ENCODE measurements around the gene LEO1. TPM values are rescaled to one million over a fixed set of nuclear protein-coding genes. Genes with fewer than 3 reads are reported as not detected.

Gene LEO1
- total and polyA plus RNA-seq, 7 donors: 6.2 to 18.6 (median 7.6) TPM

DNA sequence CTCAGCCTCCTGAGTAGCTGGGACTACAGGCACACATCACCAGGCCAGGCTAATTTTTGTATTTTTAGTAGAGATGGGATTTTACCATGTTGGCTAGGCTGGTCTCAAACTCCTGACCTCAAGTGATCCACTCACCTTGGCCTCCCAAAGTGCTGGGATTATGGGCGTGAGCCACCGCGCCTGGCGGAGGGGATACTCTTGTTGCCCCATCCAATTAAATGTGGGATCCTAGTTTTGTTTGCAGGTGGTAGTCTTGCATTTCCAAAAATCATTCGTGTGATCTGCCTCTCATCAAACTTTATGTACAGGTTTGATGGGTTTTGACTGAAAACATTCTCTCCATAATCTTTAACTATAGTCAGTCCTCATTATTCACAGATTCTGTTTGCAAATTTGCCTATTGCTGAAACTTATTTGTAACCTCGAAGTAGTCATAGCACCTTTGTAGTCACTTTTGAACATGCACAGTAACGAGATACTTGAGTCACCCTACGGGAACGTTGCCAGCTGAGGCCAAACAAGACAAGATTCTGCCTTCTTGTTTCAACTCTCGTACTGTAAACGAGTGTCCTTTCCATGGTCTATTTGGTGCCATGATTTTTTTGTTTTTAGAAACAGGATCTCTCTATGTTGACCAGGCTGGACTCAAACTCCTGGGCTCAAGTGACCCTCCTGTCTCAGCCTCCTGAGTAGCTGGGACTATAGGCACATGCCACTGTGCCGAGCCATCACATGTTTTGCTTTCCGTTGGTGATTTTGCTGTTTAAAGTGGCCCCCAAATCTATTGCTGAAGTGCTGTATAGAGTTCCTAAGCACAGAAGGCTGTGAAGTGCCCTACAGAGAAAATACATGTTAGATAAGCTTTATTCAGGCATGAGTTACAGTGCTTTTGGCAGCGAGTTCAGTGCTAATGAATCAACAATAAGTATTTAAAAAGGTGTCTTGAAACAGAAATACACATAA, 39.3 kb upstream of the LEO1 start:
- H3K36me3 ChIP-seq (ENCODE audit: insufficient read depth in 1 of 2, low read depth in 1 of 2): no peaks in the 10 kb centered on the region
- TF ChIP-seq, protein P1, sequence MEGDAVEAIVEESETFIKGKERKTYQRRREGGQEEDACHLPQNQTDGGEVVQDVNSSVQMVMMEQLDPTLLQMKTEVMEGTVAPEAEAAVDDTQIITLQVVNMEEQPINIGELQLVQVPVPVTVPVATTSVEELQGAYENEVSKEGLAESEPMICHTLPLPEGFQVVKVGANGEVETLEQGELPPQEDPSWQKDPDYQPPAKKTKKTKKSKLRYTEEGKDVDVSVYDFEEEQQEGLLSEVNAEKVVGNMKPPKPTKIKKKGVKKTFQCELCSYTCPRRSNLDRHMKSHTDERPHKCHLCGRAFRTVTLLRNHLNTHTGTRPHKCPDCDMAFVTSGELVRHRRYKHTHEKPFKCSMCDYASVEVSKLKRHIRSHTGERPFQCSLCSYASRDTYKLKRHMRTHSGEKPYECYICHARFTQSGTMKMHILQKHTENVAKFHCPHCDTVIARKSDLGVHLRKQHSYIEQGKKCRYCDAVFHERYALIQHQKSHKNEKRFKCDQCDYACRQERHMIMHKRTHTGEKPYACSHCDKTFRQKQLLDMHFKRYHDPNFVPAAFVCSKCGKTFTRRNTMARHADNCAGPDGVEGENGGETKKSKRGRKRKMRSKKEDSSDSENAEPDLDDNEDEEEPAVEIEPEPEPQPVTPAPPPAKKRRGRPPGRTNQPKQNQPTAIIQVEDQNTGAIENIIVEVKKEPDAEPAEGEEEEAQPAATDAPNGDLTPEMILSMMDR (IDR thresholded peaks at IDR 0.05): no peak
- ATAC-seq (peak; percentile 47 to 83 (median 60)), DNase-seq (peak; percentile 40 to 60)
- intact Hi-C loops (cut with DNase I): no loop called here
- H3K4me3 ChIP-seq: no peak overlapping the region
- no peaks in the 10 kb centered on the region for H3K27me3 ChIP-seq (ENCODE audit: insufficient read depth in 3 of 3, low read length in 2 of 3)
- 66 to 81% (median 74%) methylated on average over 14 of the region's 14 CpGs for WGBS, 3 donors
- H3K9me3 ChIP-seq: no peaks in the 10 kb centered on the region
- H3K27ac ChIP-seq: peak overlapping the region; percentile 23
- H3K4me1 ChIP-seq: peaks cover 19% of the 10 kb centered on the region

DNA sequence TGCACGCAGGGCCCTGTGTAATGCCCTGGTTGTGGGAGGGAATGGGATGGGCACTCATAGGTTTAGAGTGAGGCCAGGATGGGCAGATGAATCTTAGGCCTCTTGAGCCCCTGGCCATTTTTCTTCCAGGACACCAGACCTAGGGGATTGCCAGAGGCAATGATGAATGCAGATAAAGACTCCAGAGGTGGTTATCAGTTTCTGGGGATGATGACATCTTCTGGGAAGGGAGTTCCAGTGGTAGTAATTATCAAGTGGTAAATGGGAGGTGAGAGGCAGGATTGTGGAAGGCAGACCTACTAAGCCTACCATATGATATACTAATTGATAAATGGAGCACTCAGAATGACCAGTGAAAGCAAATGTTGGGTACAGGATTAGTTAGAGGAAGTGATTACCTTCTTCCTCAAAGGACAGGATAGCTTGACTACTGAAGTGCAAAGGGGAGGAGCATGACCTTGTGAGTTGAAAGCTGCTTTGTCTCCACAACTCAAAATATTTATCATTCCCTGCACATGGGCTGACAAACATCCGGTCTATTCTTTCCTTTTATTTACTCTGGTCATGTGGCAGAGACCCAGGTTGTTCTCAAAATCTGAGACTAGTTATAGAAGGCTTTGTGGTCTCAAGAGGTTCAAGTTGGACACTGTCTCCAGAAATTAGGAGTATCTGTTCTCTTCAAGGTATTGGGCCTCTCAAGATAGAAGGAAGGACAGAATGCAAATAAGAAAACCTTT, 37.3 kb upstream of the LEO1 start:
- 68 to 76% (median 72%) methylated on average over 2 of the region's 2 CpGs for WGBS, 3 donors
- TF ChIP-seq, protein P1 (IDR thresholded peaks at IDR 0.05): no peak
- Histone ChIP-seq H3K9me3 (no peaks in the 10 kb centered on the region), H3K27ac (no peak overlapping the region), H3K4me3 (no peak overlapping the region), H3K27me3 (ENCODE audit: insufficient read depth in 3 of 3, low read length in 2 of 3) (no peaks in the 10 kb centered on the region), H3K36me3 (ENCODE audit: insufficient read depth in 1 of 2, low read depth in 1 of 2) (no peaks in the 10 kb centered on the region), H3K4me1 (peaks cover 19% of the 10 kb centered on the region)
- intact Hi-C loops (cut with DNase I): no loop called here
- DNase-seq (no peak), ATAC-seq (no peak)

DNA sequence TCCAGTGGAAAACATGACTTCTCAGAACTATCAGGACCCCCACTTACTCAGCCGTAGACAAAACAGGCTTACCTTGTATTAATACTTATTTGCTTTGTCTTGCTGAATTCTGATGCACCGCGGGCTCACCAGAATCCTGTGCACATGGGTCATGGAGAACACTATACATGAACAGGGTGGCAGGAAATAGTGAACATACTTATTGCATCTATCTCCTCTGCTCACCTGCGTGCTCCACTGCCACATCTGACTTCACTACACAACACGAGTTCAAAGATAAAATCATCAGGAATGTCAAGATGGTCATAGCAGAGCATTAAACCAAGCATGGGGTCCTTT, 36.8 kb upstream of the LEO1 start:
- no peaks in the 10 kb centered on the region for H3K27me3 ChIP-seq (ENCODE audit: insufficient read depth in 3 of 3, low read length in 2 of 3)
- no peak overlapping the region for H3K4me3 ChIP-seq
- TF ChIP-seq, protein P1 (IDR thresholded peaks at IDR 0.05): no peak
- no peaks in the 10 kb centered on the region for H3K36me3 ChIP-seq (ENCODE audit: insufficient read depth in 1 of 2, low read depth in 1 of 2)
- DNase-seq (no peak), ATAC-seq (no peak)
- 91 to 96% (median 92%) methylated on average over 5 of the region's 5 CpGs for WGBS, 3 donors
- no peaks in the 10 kb centered on the region for H3K9me3 ChIP-seq
- H3K27ac ChIP-seq: no peak overlapping the region
- intact Hi-C loops (cut with DNase I): no loop called here
- H3K4me1 ChIP-seq: peaks cover 19% of the 10 kb centered on the region

DNA sequence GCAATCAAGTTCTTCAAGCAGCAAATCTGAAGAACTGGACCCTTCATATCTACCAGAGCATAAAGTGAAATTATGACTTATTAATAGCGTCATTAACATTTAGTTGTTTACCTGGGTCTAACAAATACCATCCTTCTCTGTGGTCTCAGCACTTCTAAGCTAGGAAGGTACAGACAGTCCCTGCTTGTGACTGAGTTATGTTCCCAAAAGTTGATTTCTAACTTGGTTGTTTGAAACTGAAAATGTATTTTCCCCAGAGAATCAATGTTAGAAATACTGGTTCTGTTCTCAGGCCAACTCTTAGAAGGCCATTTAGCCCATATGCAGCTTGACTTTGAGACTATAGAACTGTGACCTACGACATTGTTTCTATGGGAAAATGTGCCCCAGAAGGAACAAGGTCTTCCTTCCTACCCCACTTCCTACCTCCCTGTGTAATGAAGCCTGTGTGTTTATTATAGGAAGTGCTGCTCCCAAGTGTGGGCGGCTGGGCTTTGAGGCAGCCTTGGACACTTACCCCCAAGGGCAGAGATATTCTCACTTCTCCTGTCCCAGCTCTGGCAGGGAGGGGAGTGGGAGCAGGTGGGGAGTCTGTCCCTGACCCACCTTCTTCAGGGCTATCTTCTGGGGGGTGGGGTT, 35.2 kb upstream of the LEO1 start:
- Histone ChIP-seq H3K27me3 (ENCODE audit: insufficient read depth in 3 of 3, low read length in 2 of 3) (no peaks in the 10 kb centered on the region), H3K4me3 (no peak overlapping the region), H3K4me1 (peaks cover 19% of the 10 kb centered on the region), H3K9me3 (no peaks in the 10 kb centered on the region), H3K27ac (no peak overlapping the region), H3K36me3 (ENCODE audit: insufficient read depth in 1 of 2, low read depth in 1 of 2) (no peaks in the 10 kb centered on the region)
- intact Hi-C loops (cut with DNase I): no loop called here
- TF ChIP-seq, protein P1 (IDR thresholded peaks at IDR 0.05): no peak
- ATAC-seq (no peak), DNase-seq (no peak)
- WGBS, 3 donors: 64 to 81% (median 72%) methylated on average over 3 of the region's 3 CpGs

Data from psoas muscle (tissue), 8 donors.